Measurements from ENCODE around the gene GGA1.

GRCh38 chr22:37563153-37564081, 45.2 kb upstream of the GGA1 start:
- TF ChIP-seq POLR2A (IDR thresholded peaks at IDR 0.05) (no peak), CTCF (IDR thresholded peaks at IDR 0.05) (no peak), POLR2AphosphoS5 (IDR thresholded peaks at IDR 0.05) (peak; percentile 80)

Measured in prostate gland (tissue), 2 donors.